Measurements from ENCODE around the gene SAC3D1. TPM values are rescaled to one million over a fixed set of nuclear protein-coding genes. Genes with fewer than 3 reads are reported as not detected.
A peak's percentile ranks its signal among the peaks of the same experiment; 100 is the strongest.

The SAC3D1 gene
- total and polyA plus RNA-seq, 8 donors = 1.8 to 97.6 (median 11.7) TPM

- 85 to 90% (median 87%) methylated on average over 18 to 23 of the region's 23 CpGs for WGBS, 5 donors
- peak in 1 of 2 donors; percentile 41 for DNase-seq
- no peak overlapping the region for H3K27ac ChIP-seq
- peaks cover 14 to 30% (median 27%) of the 10 kb centered on the region in 4 donors for H3K36me3 ChIP-seq
- no peak for TF ChIP-seq CTCF (IDR thresholded peaks at IDR 0.05)
- TF ChIP-seq POLR2A (IDR thresholded peaks at IDR 0.05) = no peak
- TF ChIP-seq EP300 (IDR thresholded peaks at IDR 0.05) = no peak
- TF ChIP-seq POLR2AphosphoS5 (IDR thresholded peaks at IDR 0.05) = no peak
- intact Hi-C loops (cut with DNase I; ENCODE audit: low total_unique reads) = no loop called here
- H3K9me3 ChIP-seq = no peaks in the 10 kb centered on the region
- peaks cover 25 to 61% (median 54%) of the 10 kb centered on the region in 4 donors for H3K4me1 ChIP-seq
- no peak overlapping the region for H3K4me3 ChIP-seq
- H3K27me3 ChIP-seq = no peaks in the 10 kb centered on the region
These were observed 3.0 kb downstream of the SAC3D1 start for GRCh38 chr11:65043881-65044501.

DNA sequence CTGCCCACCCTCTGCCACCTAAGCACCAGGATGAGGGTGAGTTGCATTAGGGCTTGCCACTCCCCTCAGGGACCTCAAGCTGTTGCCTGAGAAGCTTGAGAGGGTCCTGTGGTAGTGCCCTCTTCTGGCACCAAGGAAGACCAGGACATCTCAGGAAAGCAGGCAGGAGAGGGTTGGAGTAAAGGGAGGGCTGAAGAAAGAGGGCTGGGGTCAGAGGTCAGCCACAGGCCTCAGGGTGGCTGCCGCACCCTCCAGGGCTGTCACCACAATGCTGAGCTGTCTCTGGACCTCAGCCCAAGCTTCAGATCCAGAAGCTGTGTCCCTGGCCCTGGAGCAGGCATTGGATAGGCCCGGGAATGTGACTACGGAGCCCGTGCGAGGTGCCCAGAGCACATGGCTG, 4.1 kb downstream of the SAC3D1 start:
- Histone ChIP-seq H3K27me3 (no peaks in the 10 kb centered on the region), H3K9me3 (no peaks in the 10 kb centered on the region), H3K4me3 (no peak overlapping the region), H3K27ac (no peak overlapping the region), H3K36me3 (peaks cover 11 to 26% (median 23%) of the 10 kb centered on the region in 4 donors), H3K4me1 (peaks cover 22 to 56% (median 50%) of the 10 kb centered on the region in 4 donors)
- no peak for DNase-seq
- TF ChIP-seq CTCF (IDR thresholded peaks at IDR 0.05) (no peak), EP300 (IDR thresholded peaks at IDR 0.05) (no peak), POLR2A (IDR thresholded peaks at IDR 0.05) (no peak), POLR2AphosphoS5 (IDR thresholded peaks at IDR 0.05) (no peak)
- WGBS, 5 donors = 89 to 92% (median 90%) methylated on average over 5 of the region's 5 CpGs
- intact Hi-C loops (cut with DNase I; ENCODE audit: low total_unique reads) = no loop called here

GRCh38 chr11:65045728-65046127, 4.7 kb downstream of the SAC3D1 start:
- Histone ChIP-seq H3K27me3 (no peaks in the 10 kb centered on the region), H3K27ac (no peak overlapping the region), H3K36me3 (peaks cover 11 to 26% (median 23%) of the 10 kb centered on the region in 4 donors), H3K4me1 (peaks cover 16 to 50% (median 44%) of the 10 kb centered on the region in 4 donors), H3K4me3 (no peak overlapping the region), H3K9me3 (no peaks in the 10 kb centered on the region)
- TF ChIP-seq POLR2AphosphoS5 (IDR thresholded peaks at IDR 0.05) (no peak), CTCF (IDR thresholded peaks at IDR 0.05) (no peak), POLR2A (IDR thresholded peaks at IDR 0.05) (no peak), EP300 (IDR thresholded peaks at IDR 0.05) (no peak)
- DNase-seq = no peak
- WGBS, 5 donors = 61 to 89% (median 88%) methylated on average over 2 to 7 of the region's 7 CpGs
- intact Hi-C loops (cut with DNase I; ENCODE audit: low total_unique reads) = no loop called here

- 14 to 33% (median 16%) methylated on average over 29 to 56 of the region's 56 CpGs for WGBS, 5 donors
- H3K27ac ChIP-seq = peak overlapping the region in 4 of 5 donors; percentile 51 to 68 (median 64)
These were observed 6.8 kb downstream of the SAC3D1 start for GRCh38 chr11:65047581-65048422.

More at GRCh38 chr11:65047581-65048422, 6.8 kb downstream of the SAC3D1 start:
- H3K27me3 ChIP-seq = peaks cover 0 to 7% (median 0%) of the 10 kb centered on the region in 3 donors
- DNase-seq = peak in 1 of 2 donors; percentile 51
- intact Hi-C loops (cut with DNase I; ENCODE audit: low total_unique reads) = no loop called here
- H3K9me3 ChIP-seq = no peaks in the 10 kb centered on the region
- peaks cover 5 to 36% (median 31%) of the 10 kb centered on the region in 4 donors for H3K4me1 ChIP-seq
- H3K36me3 ChIP-seq = peaks cover 11 to 26% (median 23%) of the 10 kb centered on the region in 4 donors
- H3K4me3 ChIP-seq = peak overlapping the region; percentile 50 to 55 (median 51)
- TF ChIP-seq POLR2A (IDR thresholded peaks at IDR 0.05) (no peak), EP300 (IDR thresholded peaks at IDR 0.05) (no peak), POLR2AphosphoS5 (IDR thresholded peaks at IDR 0.05) (no peak), CTCF (IDR thresholded peaks at IDR 0.05) (no peak)
